ENCODE results near the gene PTTG1IP. TPM values are rescaled to one million over a fixed set of nuclear protein-coding genes. Genes with fewer than 3 reads are reported as not detected.

PTTG1IP gene
- total RNA-seq, 1 donor from 2014 or later: 209 TPM

- ATAC-seq: no peak
- H3K9me3 ChIP-seq: no peaks in the 10 kb centered on the region
- no peak overlapping the region for H3K27ac ChIP-seq
- H3K36me3 ChIP-seq: peaks cover 52% of the 10 kb centered on the region
- no peak for TF ChIP-seq CTCF (IDR thresholded peaks at IDR 0.05)
- peak; percentile 32 for DNase-seq
- no peak overlapping the region for H3K4me3 ChIP-seq
- H3K4me1 ChIP-seq: peaks cover 28% of the 10 kb centered on the region
- H3K27me3 ChIP-seq (ENCODE audit: low read depth): no peaks in the 10 kb centered on the region
- intact Hi-C loops (cut with DNase I): no loop called here
Observed at GRCh38 chr21:44899768-44900558, 26.5 kb upstream of the PTTG1IP start.

- Histone ChIP-seq H3K9me3 (no peaks in the 10 kb centered on the region), H3K27me3 (ENCODE audit: low read depth) (no peaks in the 10 kb centered on the region), H3K27ac (no peak overlapping the region), H3K4me3 (no peak overlapping the region), H3K36me3 (peaks cover 52% of the 10 kb centered on the region), H3K4me1 (peaks cover 28% of the 10 kb centered on the region)
- no peak for ATAC-seq
- intact Hi-C loops (cut with DNase I): no loop called here
- DNase-seq: peak; percentile 46
- no peak for TF ChIP-seq CTCF (IDR thresholded peaks at IDR 0.05)
Observed at GRCh38 chr21:44898851-44899767, 25.6 kb upstream of the PTTG1IP start.

DNA sequence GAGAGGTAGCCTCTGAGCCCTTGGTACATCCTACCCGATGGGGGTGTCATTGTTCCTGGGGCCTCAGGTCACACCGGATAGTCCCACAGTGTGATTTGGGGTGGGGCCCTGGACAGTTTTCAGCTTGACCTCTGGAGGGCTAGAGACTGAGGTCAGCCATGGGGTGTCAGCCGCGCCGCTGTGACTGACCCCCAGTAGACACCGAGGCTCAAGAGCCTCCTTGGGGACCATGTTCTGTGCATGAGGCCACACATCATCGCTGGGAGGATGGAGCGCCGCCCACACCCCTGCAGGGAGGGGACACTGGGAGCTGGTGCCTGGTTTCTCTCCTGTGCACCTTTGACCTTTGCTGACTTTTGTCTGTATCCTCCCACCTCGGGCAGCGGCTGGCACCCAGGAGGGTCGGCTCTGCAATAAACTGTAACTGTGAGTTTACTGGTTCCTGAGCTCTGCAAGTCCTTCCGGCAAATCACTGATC is 24.6 kb upstream of the PTTG1IP start:
- DNase-seq: no peak
- no peak for TF ChIP-seq CTCF (IDR thresholded peaks at IDR 0.05)
- intact Hi-C loops (cut with DNase I): no loop called here
- ATAC-seq: no peak
- H3K4me3 ChIP-seq: no peak overlapping the region
- no peak overlapping the region for H3K27ac ChIP-seq
- H3K4me1 ChIP-seq: peaks cover 24% of the 10 kb centered on the region
- H3K9me3 ChIP-seq: no peaks in the 10 kb centered on the region
- no peaks in the 10 kb centered on the region for H3K27me3 ChIP-seq (ENCODE audit: low read depth)
- peaks cover 44% of the 10 kb centered on the region for H3K36me3 ChIP-seq

DNA sequence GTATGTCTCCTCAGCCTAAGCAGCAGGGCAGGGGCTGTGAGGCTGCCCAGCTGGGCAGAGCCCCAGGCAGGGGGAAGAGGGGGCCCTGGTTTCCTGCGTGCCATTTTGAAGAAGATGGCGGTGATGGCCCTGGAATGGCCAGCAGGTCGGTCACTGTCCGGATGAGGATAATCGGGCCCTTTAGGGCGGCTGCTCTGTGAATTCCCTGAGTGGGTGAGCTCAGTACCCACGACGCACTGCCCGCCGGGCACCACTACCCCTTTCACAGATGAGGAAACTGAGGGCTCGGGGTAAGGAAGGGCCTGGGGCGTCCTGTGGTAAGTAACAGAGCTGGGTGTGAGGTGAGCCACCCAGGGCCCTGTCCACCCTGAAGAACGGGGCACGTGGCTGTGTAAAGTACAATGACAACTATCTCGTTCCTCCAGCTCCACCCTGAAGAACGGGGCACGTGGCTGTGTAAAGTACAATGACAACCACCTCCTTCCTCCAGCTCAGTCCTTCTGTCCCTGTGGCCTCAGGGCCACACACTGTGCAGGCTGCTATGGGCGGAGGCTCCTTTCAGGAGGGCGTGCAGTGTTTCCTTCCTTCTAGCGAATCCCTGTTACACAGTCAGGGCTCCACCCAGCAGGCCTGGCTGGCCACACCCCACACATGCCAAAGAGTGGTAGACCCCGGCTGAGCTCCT is 24.0 kb upstream of the PTTG1IP start:
- Histone ChIP-seq H3K4me1 (peaks cover 18% of the 10 kb centered on the region), H3K4me3 (no peak overlapping the region), H3K27me3 (ENCODE audit: low read depth) (no peaks in the 10 kb centered on the region), H3K27ac (no peak overlapping the region), H3K36me3 (peaks cover 39% of the 10 kb centered on the region), H3K9me3 (no peaks in the 10 kb centered on the region)
- peak; percentile 36 to 72 for ATAC-seq
- DNase-seq: peak; percentile 77
- intact Hi-C loops (cut with DNase I): no loop called here
- no peak for TF ChIP-seq CTCF (IDR thresholded peaks at IDR 0.05)

Measured in lower lobe of right lung (tissue), 2 donors.